RWPE2 (cell line): Measurements from ENCODE around the gene RAB26.
A peak's percentile ranks its signal among the peaks of the same experiment; 100 is the strongest.

Source experiments
- ATAC-seq: fragments of 200-7000 bp; cut with Tn5 transposase; 3 replicates; pipeline ENCODE4 v1.9.1; 2021; ENCODE audit warnings: low read depth
- DNase-seq: peaks from one replicate; pipeline ENCODE4 v3.0.0-alpha.2; 2020; ENCODE audit warnings: low spot score
- H3K27ac ChIP-seq: fragments of 450-650 bp; 2 replicates; pipeline ENCODE4 v1.5.1; 2017; ENCODE audit warnings: mild to moderate bottlenecking; ENCODE audit not compliant: poor library complexity, severe bottlenecking
- H3K27me3 ChIP-seq: fragments of 250-450 bp; sonication (Bioruptor Pico); 2 replicates; pipeline ENCODE4 v1.5.1; 2021; ENCODE audit warnings: mild to moderate bottlenecking, moderate library complexity; ENCODE audit not compliant: insufficient read depth, poor library complexity, severe bottlenecking
- H3K36me3 ChIP-seq: fragments of 250-450 bp; sonication (Bioruptor Pico); 2 replicates; pipeline ENCODE4 v1.5.1; 2020; ENCODE audit warnings: low read depth, mild to moderate bottlenecking, moderate library complexity
- H3K4me1 ChIP-seq: fragments of 250-450 bp; sonication (Bioruptor Pico); 2 replicates; pipeline ENCODE4 v1.5.1; 2021; ENCODE audit warnings: mild to moderate bottlenecking, moderate library complexity; ENCODE audit not compliant: insufficient read depth, poor library complexity, severe bottlenecking
- H3K4me3 ChIP-seq: fragments of 250-450 bp; sonication (Bioruptor Pico); 2 replicates; pipeline ENCODE4 v1.5.1; 2021; ENCODE audit warnings: mild to moderate bottlenecking, moderate library complexity; ENCODE audit not compliant: severe bottlenecking
- H3K9me3 ChIP-seq: fragments of 250-450 bp; sonication (Bioruptor Pico); 2 replicates; pipeline ENCODE4 v1.5.1; 2021; ENCODE audit warnings: mild to moderate bottlenecking, moderate library complexity; ENCODE audit not compliant: severe bottlenecking
- TF ChIP-seq, protein P1 (sequence below): fragments of 450-650 bp; IDR thresholded peaks from one replicate; pipeline ENCODE4 v1.5.1; 2017; ENCODE audit warnings: mild to moderate bottlenecking, moderate library complexity; ENCODE audit not compliant: poor library complexity, severe bottlenecking

The RAB26 gene

DNA sequence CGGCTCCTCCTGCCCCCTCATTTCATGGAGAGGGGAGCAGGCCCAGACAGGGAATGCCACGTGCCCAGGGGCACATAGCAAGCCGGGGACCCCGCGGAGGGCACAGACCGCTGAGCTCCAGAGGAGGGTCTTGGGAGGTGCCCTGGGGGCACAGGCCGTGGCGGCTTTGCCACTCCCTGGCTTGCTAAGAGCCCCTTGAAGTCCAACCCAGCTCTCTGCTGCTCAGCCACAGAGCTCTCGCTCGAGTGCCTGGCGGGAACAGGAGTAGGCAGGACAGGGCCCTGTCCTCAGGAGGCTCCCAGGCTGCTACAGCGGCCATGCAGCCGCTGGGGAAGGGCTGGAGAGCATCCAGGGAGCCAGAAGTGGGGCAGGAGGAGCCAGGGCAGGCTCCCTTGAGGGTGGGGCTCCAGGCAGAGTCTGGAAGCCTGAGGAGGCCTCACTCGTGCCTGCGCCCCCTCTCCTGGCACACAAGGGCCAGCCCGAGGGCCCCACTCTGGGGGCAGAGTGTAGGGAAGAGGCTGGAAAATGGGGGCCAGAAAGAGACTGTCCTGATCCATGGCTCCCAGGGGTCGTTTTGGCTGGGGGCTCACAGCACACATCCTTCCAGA, 4.4 kb upstream of the RAB26 start:
- TF ChIP-seq, protein P1, sequence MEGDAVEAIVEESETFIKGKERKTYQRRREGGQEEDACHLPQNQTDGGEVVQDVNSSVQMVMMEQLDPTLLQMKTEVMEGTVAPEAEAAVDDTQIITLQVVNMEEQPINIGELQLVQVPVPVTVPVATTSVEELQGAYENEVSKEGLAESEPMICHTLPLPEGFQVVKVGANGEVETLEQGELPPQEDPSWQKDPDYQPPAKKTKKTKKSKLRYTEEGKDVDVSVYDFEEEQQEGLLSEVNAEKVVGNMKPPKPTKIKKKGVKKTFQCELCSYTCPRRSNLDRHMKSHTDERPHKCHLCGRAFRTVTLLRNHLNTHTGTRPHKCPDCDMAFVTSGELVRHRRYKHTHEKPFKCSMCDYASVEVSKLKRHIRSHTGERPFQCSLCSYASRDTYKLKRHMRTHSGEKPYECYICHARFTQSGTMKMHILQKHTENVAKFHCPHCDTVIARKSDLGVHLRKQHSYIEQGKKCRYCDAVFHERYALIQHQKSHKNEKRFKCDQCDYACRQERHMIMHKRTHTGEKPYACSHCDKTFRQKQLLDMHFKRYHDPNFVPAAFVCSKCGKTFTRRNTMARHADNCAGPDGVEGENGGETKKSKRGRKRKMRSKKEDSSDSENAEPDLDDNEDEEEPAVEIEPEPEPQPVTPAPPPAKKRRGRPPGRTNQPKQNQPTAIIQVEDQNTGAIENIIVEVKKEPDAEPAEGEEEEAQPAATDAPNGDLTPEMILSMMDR = no peak
- no peaks in the 10 kb centered on the region for H3K27me3 ChIP-seq
- H3K36me3 ChIP-seq = no peaks in the 10 kb centered on the region
- no peak overlapping the region for H3K27ac ChIP-seq
- H3K4me1 ChIP-seq = no peaks in the 10 kb centered on the region
- ATAC-seq = no peak
- no peak overlapping the region for H3K4me3 ChIP-seq
- no peaks in the 10 kb centered on the region for H3K9me3 ChIP-seq
- peak; percentile 57 for DNase-seq

GRCh38 chr16:2145843-2146242, 2.6 kb upstream of the RAB26 start:
- Histone ChIP-seq H3K36me3 (no peaks in the 10 kb centered on the region), H3K27ac (no peak overlapping the region), H3K4me3 (no peak overlapping the region), H3K27me3 (no peaks in the 10 kb centered on the region), H3K4me1 (peaks cover 3% of the 10 kb centered on the region), H3K9me3 (no peaks in the 10 kb centered on the region)
- TF ChIP-seq, protein P1 = no peak
- ATAC-seq (no peak), DNase-seq (no peak)

DNA sequence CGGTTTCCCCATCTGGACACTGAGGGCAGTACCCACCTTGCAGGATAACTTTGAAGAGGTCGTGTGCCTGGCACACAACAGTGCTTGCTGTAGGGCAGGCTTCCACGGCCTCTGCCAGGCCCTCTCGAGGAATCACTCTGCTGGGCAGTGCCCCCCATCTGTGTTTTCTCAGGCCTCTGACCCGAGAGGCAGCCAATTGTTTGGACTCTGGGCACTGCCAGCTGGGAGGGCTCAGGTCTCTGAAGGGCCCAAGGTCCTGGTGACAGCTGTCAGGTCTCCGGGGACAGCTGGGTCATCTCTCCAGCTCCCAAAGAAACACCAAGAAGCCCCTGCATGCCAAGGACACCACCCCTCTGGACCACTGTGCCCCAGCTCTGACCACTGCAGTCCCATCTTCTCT, 1.0 kb upstream of the RAB26 start:
- Histone ChIP-seq H3K27me3 (no peaks in the 10 kb centered on the region), H3K27ac (peak overlapping the region; percentile 93)

DNA sequence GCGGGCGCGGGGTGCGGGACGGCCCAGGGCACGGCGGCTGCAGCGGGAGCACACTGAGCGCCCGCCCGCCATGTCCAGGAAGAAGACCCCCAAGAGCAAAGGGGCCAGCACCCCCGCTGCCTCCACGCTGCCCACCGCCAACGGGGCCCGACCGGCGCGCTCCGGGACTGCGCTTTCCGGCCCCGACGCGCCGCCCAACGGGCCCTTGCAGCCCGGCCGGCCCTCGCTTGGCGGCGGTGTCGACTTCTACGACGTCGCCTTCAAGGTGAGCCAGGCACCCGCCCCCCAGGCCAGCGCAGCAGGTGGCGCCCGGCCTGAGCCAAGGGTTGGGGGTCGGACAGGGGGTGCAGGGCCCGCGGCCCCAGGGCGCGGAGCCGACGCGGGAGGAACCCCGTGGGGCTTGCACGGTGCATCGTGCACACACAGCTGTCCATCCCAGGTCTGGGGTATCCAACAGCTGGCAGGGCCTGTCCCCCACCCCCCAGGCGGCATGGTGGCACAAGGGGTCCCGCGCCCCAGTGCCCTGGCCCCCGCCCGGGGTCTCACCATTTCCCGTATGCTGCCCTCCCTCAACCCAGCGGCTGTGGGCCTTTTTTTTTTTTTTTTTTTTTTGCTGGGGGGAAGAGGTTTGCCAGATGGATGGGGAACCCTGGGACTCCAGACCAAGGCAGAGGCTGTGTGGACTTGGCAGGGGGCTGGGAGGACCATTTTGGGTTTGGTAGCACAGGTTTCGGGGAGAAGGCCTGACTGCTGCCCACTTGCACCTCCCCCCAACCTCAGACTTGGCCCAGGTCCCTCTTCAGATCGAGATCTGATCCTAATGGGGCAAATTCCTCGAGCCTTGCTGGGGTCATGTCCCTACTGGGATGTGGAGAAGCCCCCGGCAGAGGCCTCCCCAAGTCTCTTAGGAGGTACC, 547 bp downstream of the RAB26 start:
- no peaks in the 10 kb centered on the region for H3K9me3 ChIP-seq
- no peaks in the 10 kb centered on the region for H3K27me3 ChIP-seq
- ATAC-seq (no peak), DNase-seq (peak; percentile 57)
- peak overlapping the region; percentile 40 for H3K4me3 ChIP-seq
- peaks cover 27% of the 10 kb centered on the region for H3K36me3 ChIP-seq
- H3K27ac ChIP-seq = peak overlapping the region; percentile 93
- TF ChIP-seq, protein P1 = peak; percentile 19
- peaks cover 18% of the 10 kb centered on the region for H3K4me1 ChIP-seq

More for the DNA sequence above, 1.0 kb upstream of the RAB26 start:
- H3K4me3 ChIP-seq = no peak overlapping the region
- H3K9me3 ChIP-seq = no peaks in the 10 kb centered on the region
- H3K4me1 ChIP-seq = peaks cover 18% of the 10 kb centered on the region
- DNase-seq = peak; percentile 51
- no peak for ATAC-seq
- H3K36me3 ChIP-seq = peaks cover 13% of the 10 kb centered on the region
- TF ChIP-seq, protein P1 = no peak
